HK-2 (cell line): ENCODE data around the gene HM13.
"Not testable (repeated sequence)": the region's sequence is repeated elsewhere in the genome, so short reads cannot be mapped to it uniquely, and the experiment has no call there.

Source experiments
- DNase-seq: peaks from one replicate; pipeline ENCODE4 v3.0.0-alpha.2; 2018; ENCODE audit not compliant: unreplicated experiment

The HM13 gene

GRCh38 chr20:31606804-31607639, 92.8 kb downstream of the HM13 start:
- DNase-seq = peak; percentile 86

- peak; percentile 28 for DNase-seq
These were observed 93.5 kb downstream of the HM13 start for GRCh38 chr20:31607640-31608250.

GRCh38 chr20:31608251-31608945, 94.2 kb downstream of the HM13 start:
- DNase-seq = peak; percentile 96

- not testable (repeated sequence) for DNase-seq
These were observed 98.0 kb downstream of the HM13 start for GRCh38 chr20:31612271-31612640.

- no peak for DNase-seq
These were observed 101.2 kb downstream of the HM13 start for GRCh38 chr20:31615416-31615815.

- DNase-seq = no peak
These were observed 103.3 kb downstream of the HM13 start for GRCh38 chr20:31617432-31618104.
